ENCODE measurements around the gene ZNF275.
"Not testable (repeated sequence)": the region's sequence is repeated elsewhere in the genome, so short reads cannot be mapped to it uniquely, and the experiment has no call there.

The ZNF275 gene

GRCh38 chrX:153387987-153388721, 54.2 kb downstream of the ZNF275 start:
- no peak for DNase-seq (ENCODE audit: low spot score)

- DNase-seq (ENCODE audit: low spot score) = no peak
Observed at GRCh38 chrX:153388722-153389459, 54.9 kb downstream of the ZNF275 start.

GRCh38 chrX:153389460-153389768, 55.5 kb downstream of the ZNF275 start:
- not testable (repeated sequence) for DNase-seq (ENCODE audit: low spot score)

GRCh38 chrX:153392642-153393321, 58.8 kb downstream of the ZNF275 start:
- no peak for DNase-seq (ENCODE audit: low spot score)

GRCh38 chrX:153394612-153395011, 60.7 kb downstream of the ZNF275 start:
- no peak for DNase-seq (ENCODE audit: low spot score)

GRCh38 chrX:153395613-153396319, 61.8 kb downstream of the ZNF275 start:
- DNase-seq (ENCODE audit: low spot score) = no peak

GRCh38 chrX:153396320-153397195, 62.6 kb downstream of the ZNF275 start:
- no peak for DNase-seq (ENCODE audit: low spot score)

- DNase-seq (ENCODE audit: low spot score) = no peak
Observed at GRCh38 chrX:153397256-153397960, 63.5 kb downstream of the ZNF275 start.

GRCh38 chrX:153398275-153398960, 64.5 kb downstream of the ZNF275 start:
- no peak for DNase-seq (ENCODE audit: low spot score)

GRCh38 chrX:153400146-153401132, 66.5 kb downstream of the ZNF275 start:
- no peak for DNase-seq (ENCODE audit: low spot score)

- DNase-seq (ENCODE audit: low spot score) = no peak
Observed at GRCh38 chrX:153401133-153401764, 67.3 kb downstream of the ZNF275 start, which contains the start of gene PNMA6E. Gene PNMA6E, minus strand, starts transcription at chrX:153401350. Its CDS starts 2,501 bp downstream, at chrX:153398849.

All from cerebellar cortex (tissue), 1 donor.